Measurements from ENCODE around the gene PLPP2.

GRCh38 chr19:275958-276646 is 15.1 kb downstream of the PLPP2 start:
- TF ChIP-seq CTCF (IDR thresholded peaks at IDR 0.05) (no peak), ZFX (IDR thresholded peaks at IDR 0.05; ENCODE audit: borderline replicate concordance) (no peak)

All from 22Rv1 (cell line).